SK-N-SH (cell line): ENCODE data around the gene CEBPA.

ENCODE experiments used
- FOXM1 ChIP-seq: IDR thresholded peaks from 2 replicates; pipeline ENCODE4 v1.4.0; 2012; ENCODE audit warnings: low read depth, mild to moderate bottlenecking
- MXI1 ChIP-seq: IDR thresholded peaks from 2 replicates; pipeline ENCODE4 v1.6.1; 2012; ENCODE audit warnings: mild to moderate bottlenecking, low read depth, low read length, improper control_type of control experiment
- SIN3A ChIP-seq: IDR thresholded peaks from 2 replicates; pipeline ENCODE4 v1.6.1; 2012; ENCODE audit warnings: low read depth, mild to moderate bottlenecking, low read length, moderate library complexity, borderline replicate concordance
- TF ChIP-seq, protein P1 (sequence below): IDR thresholded peaks from 2 replicates; pipeline ENCODE4 v1.6.1; 2012; ENCODE audit warnings: mild to moderate bottlenecking, low read depth, low read length, moderate library complexity
- TF ChIP-seq, protein P2 (sequence below): IDR thresholded peaks from 2 replicates; pipeline ENCODE4 v1.4.0; 2012; ENCODE audit warnings: low read depth, borderline replicate concordance
- TF ChIP-seq, protein P3 (sequence below): fragments of 200-600 bp; sonication (generic); IDR thresholded peaks from 2 replicates; pipeline ENCODE4 v1.6.1; 2017; ENCODE audit warnings: antibody characterized with exemption, mild to moderate bottlenecking, moderate library complexity
- TF ChIP-seq, protein P4 (sequence below): IDR thresholded peaks from 2 replicates; pipeline ENCODE4; 2012

DNA sequence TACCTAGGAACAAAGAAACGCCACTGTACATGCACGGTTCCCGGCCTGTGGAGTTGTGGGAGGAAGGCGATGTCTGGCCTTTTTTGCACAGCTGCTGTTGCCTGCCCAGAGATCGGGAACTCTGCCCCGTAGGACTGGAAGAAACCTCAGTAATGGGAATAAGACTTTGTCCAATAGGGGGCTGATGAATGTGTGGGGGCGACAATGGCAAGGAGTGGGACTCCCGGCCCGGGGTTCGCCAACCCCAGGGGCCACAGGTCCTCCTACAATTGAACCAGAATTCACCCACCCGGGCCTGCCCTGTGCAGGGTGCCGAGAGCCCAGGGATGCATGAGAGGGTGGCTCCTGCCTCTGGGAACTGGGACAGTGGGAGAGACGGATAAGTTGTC is 2.0 kb upstream of the CEBPA start:
- TF ChIP-seq, protein P1, sequence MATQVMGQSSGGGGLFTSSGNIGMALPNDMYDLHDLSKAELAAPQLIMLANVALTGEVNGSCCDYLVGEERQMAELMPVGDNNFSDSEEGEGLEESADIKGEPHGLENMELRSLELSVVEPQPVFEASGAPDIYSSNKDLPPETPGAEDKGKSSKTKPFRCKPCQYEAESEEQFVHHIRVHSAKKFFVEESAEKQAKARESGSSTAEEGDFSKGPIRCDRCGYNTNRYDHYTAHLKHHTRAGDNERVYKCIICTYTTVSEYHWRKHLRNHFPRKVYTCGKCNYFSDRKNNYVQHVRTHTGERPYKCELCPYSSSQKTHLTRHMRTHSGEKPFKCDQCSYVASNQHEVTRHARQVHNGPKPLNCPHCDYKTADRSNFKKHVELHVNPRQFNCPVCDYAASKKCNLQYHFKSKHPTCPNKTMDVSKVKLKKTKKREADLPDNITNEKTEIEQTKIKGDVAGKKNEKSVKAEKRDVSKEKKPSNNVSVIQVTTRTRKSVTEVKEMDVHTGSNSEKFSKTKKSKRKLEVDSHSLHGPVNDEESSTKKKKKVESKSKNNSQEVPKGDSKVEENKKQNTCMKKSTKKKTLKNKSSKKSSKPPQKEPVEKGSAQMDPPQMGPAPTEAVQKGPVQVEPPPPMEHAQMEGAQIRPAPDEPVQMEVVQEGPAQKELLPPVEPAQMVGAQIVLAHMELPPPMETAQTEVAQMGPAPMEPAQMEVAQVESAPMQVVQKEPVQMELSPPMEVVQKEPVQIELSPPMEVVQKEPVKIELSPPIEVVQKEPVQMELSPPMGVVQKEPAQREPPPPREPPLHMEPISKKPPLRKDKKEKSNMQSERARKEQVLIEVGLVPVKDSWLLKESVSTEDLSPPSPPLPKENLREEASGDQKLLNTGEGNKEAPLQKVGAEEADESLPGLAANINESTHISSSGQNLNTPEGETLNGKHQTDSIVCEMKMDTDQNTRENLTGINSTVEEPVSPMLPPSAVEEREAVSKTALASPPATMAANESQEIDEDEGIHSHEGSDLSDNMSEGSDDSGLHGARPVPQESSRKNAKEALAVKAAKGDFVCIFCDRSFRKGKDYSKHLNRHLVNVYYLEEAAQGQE = no peak
- TF ChIP-seq FOXM1 = no peak
- TF ChIP-seq, protein P2, sequence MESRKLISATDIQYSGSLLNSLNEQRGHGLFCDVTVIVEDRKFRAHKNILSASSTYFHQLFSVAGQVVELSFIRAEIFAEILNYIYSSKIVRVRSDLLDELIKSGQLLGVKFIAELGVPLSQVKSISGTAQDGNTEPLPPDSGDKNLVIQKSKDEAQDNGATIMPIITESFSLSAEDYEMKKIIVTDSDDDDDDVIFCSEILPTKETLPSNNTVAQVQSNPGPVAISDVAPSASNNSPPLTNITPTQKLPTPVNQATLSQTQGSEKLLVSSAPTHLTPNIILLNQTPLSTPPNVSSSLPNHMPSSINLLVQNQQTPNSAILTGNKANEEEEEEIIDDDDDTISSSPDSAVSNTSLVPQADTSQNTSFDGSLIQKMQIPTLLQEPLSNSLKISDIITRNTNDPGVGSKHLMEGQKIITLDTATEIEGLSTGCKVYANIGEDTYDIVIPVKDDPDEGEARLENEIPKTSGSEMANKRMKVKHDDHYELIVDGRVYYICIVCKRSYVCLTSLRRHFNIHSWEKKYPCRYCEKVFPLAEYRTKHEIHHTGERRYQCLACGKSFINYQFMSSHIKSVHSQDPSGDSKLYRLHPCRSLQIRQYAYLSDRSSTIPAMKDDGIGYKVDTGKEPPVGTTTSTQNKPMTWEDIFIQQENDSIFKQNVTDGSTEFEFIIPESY = no peak
- TF ChIP-seq, protein P3, sequence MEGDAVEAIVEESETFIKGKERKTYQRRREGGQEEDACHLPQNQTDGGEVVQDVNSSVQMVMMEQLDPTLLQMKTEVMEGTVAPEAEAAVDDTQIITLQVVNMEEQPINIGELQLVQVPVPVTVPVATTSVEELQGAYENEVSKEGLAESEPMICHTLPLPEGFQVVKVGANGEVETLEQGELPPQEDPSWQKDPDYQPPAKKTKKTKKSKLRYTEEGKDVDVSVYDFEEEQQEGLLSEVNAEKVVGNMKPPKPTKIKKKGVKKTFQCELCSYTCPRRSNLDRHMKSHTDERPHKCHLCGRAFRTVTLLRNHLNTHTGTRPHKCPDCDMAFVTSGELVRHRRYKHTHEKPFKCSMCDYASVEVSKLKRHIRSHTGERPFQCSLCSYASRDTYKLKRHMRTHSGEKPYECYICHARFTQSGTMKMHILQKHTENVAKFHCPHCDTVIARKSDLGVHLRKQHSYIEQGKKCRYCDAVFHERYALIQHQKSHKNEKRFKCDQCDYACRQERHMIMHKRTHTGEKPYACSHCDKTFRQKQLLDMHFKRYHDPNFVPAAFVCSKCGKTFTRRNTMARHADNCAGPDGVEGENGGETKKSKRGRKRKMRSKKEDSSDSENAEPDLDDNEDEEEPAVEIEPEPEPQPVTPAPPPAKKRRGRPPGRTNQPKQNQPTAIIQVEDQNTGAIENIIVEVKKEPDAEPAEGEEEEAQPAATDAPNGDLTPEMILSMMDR = no peak
- no peak for TF ChIP-seq SIN3A
- TF ChIP-seq, protein P4, sequence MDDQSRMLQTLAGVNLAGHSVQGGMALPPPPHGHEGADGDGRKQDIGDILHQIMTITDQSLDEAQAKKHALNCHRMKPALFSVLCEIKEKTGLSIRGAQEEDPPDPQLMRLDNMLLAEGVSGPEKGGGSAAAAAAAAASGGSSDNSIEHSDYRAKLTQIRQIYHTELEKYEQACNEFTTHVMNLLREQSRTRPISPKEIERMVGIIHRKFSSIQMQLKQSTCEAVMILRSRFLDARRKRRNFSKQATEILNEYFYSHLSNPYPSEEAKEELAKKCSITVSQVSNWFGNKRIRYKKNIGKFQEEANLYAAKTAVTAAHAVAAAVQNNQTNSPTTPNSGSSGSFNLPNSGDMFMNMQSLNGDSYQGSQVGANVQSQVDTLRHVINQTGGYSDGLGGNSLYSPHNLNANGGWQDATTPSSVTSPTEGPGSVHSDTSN = no peak
- no peak for TF ChIP-seq MXI1
